Body of pancreas (tissue), 4 donors: ENCODE measurements around the gene DNAH2.

ENCODE experiments used
- CTCF ChIP-seq, 7 experiments: fragments of 450-650 bp in 4 of 7; fragments of 200-600 bp in 3 of 7; sonication (generic) in 3 of 7; IDR thresholded peaks; one replicate each; pipeline ENCODE4 v1.5.1; 2016 to 2019; ENCODE audit warnings: antibody characterized with exemption in 7 of 7
- POLR2A ChIP-seq, 3 donors: fragments of 450-650 bp; IDR thresholded peaks; one replicate each; pipeline ENCODE4 v1.6.1; 2016; ENCODE audit warnings: antibody characterized with exemption in 3 of 3, mild to moderate bottlenecking in 2 of 3

GRCh38 chr17:7852919-7853690 is 135.6 kb downstream of the DNAH2 start:
- TF ChIP-seq CTCF (IDR thresholded peaks at IDR 0.05) (no peak), POLR2A (IDR thresholded peaks at IDR 0.05) (no peak)
